ENCODE data around the gene PROSER1.

DNA sequence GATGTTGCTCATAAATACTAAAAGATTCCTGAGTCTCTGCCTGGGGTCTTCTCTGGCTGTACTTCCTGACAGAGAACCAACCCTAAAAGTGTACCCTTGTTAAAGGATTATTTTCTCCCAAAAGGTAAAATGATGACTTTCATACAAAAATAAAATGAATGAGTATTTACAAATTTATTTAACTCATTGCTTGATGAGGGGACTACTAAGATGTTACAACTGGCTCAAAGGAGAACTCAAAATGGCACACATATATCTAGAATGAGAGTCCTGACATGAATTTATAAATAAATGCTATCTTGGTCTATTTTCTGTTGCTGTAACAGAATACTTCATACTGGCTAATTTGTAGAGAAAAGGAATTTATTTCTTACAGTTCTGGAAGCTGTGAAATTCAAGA, 77.7 kb downstream of the PROSER1 start:
- TF ChIP-seq, protein P1, sequence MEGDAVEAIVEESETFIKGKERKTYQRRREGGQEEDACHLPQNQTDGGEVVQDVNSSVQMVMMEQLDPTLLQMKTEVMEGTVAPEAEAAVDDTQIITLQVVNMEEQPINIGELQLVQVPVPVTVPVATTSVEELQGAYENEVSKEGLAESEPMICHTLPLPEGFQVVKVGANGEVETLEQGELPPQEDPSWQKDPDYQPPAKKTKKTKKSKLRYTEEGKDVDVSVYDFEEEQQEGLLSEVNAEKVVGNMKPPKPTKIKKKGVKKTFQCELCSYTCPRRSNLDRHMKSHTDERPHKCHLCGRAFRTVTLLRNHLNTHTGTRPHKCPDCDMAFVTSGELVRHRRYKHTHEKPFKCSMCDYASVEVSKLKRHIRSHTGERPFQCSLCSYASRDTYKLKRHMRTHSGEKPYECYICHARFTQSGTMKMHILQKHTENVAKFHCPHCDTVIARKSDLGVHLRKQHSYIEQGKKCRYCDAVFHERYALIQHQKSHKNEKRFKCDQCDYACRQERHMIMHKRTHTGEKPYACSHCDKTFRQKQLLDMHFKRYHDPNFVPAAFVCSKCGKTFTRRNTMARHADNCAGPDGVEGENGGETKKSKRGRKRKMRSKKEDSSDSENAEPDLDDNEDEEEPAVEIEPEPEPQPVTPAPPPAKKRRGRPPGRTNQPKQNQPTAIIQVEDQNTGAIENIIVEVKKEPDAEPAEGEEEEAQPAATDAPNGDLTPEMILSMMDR (IDR thresholded peaks at IDR 0.05), result no peak
- no peak for TF ChIP-seq POLR2A (IDR thresholded peaks at IDR 0.05)
